HFFc6 (cell line): ENCODE measurements around the gene GRPEL2. TPM values are rescaled to one million over a fixed set of nuclear protein-coding genes. Genes with fewer than 3 reads are reported as not detected.
A peak's percentile ranks its signal among the peaks of the same experiment; 100 is the strongest.

Source experiments
- DNase-seq: peaks from one replicate; pipeline ENCODE4 v3.0.0-alpha.2; 2018
- H3K27ac Mint-ChIP-seq: 2 replicates; pipeline ENCODE4 v1.8.0; 2020; ENCODE audit warnings: mild to moderate bottlenecking, mixed read lengths
- H3K27me3 Mint-ChIP-seq: 2 replicates; pipeline ENCODE4 v1.8.0; 2021; ENCODE audit warnings: mild to moderate bottlenecking, moderate library complexity, mixed read lengths; ENCODE audit not compliant: insufficient read depth
- H3K36me3 Mint-ChIP-seq: 2 replicates; pipeline ENCODE4 v1.8.0; 2021; ENCODE audit warnings: low read depth, mixed read lengths
- H3K4me1 Mint-ChIP-seq: 2 replicates; pipeline ENCODE4 v1.8.0; 2020; ENCODE audit warnings: low read depth, mixed read lengths
- H3K4me3 Mint-ChIP-seq: 2 replicates; pipeline ENCODE4 v1.8.0; 2020; ENCODE audit warnings: mild to moderate bottlenecking, moderate library complexity, mixed read lengths
- H3K9me3 Mint-ChIP-seq: 2 replicates; pipeline ENCODE4 v1.8.0; 2020; ENCODE audit warnings: mild to moderate bottlenecking, mixed read lengths
- total RNA-seq, 6 experiments: library from RNA; stranded (reverse); fragmentation: NEBNext Ultra II Directional; extraction: Animal tissue kit (Norgen Biotek cat#: 25700); gene quantifications; 2 replicates in 1 of 6; 3 replicates in 5 of 6; pipeline ENCODE4 v1.2.3, GENCODE V29; 2021
- TF ChIP-seq, protein P1 (sequence below): fragments of 200-600 bp; sonication (generic); IDR thresholded peaks from 2 replicates; pipeline ENCODE4 v1.5.0; 2021; ENCODE audit warnings: antibody characterized with exemption, mild to moderate bottlenecking

Gene GRPEL2
- total RNA-seq, 6 experiments from 2014 or later: 15.6 to 18.9 (median 17.5) TPM

DNA sequence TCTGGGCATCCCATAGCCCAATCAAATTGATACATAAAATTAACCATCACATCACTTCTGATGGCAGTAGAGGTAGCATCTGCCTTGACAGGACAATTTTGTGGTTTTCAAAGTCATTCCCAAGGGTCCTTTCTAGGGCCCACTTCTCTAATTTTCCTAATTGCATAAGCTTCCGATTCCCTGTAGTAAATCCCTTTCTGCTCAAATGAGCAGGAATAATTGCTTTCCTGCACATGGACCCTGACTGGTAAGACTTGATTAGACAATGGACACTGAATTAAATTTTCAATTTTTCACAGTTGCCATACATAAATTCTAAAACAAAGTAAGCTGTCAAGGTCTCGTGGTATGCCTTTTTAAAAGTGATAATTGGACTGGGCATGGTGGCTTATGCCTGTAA, 55.8 kb downstream of the GRPEL2 start:
- peaks cover 56% of the 10 kb centered on the region for H3K4me1 Mint-ChIP-seq

DNA sequence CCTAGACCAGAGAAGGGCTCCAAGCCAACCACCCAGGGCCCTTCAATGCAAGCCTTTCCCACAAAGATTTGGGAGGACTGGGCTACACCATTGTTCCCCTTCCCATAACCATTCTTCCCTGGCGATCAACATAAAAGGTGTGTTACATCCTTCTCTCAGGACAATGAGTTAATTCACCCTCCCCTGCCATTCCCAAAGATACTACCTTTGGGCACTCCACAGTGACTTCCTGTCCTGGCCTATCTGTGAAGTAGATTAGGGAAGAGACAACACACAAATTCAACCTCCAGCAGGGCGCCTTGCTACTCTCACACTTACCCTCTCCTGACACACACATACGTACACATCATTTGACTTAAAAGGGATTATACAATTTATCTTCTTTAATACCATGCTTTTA, 57.0 kb downstream of the GRPEL2 start:
- Mint-ChIP-seq H3K4me1 (peaks cover 55% of the 10 kb centered on the region), H3K9me3 (no peaks in the 10 kb centered on the region), H3K27ac (peak overlapping the region; percentile 25; the same call in 1 of the 2 replicates), H3K36me3 (peaks cover 4% of the 10 kb centered on the region; the same call in 1 of the 2 replicates), H3K4me3 (no peak overlapping the region), H3K27me3 (no peaks in the 10 kb centered on the region)
- DNase-seq: no peak
- TF ChIP-seq, protein P1, sequence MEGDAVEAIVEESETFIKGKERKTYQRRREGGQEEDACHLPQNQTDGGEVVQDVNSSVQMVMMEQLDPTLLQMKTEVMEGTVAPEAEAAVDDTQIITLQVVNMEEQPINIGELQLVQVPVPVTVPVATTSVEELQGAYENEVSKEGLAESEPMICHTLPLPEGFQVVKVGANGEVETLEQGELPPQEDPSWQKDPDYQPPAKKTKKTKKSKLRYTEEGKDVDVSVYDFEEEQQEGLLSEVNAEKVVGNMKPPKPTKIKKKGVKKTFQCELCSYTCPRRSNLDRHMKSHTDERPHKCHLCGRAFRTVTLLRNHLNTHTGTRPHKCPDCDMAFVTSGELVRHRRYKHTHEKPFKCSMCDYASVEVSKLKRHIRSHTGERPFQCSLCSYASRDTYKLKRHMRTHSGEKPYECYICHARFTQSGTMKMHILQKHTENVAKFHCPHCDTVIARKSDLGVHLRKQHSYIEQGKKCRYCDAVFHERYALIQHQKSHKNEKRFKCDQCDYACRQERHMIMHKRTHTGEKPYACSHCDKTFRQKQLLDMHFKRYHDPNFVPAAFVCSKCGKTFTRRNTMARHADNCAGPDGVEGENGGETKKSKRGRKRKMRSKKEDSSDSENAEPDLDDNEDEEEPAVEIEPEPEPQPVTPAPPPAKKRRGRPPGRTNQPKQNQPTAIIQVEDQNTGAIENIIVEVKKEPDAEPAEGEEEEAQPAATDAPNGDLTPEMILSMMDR: no peak

More for the DNA sequence above, 55.8 kb downstream of the GRPEL2 start:
- H3K9me3 Mint-ChIP-seq: no peaks in the 10 kb centered on the region
- TF ChIP-seq, protein P1: no peak
- H3K27ac Mint-ChIP-seq: no peak overlapping the region
- no peak for DNase-seq
- no peak overlapping the region for H3K4me3 Mint-ChIP-seq
- no peaks in the 10 kb centered on the region for H3K27me3 Mint-ChIP-seq
- H3K36me3 Mint-ChIP-seq: no peaks in the 10 kb centered on the region

Other genes with a start within 250 kb of the GRPEL2 start
- gene ABLIM3, start 204.0 kb upstream of the GRPEL2 start, total RNA-seq: 10 to 100 TPM; 29.3 to 54.1 (median 48.3) TPM
- gene AFAP1L1, start 73.6 kb upstream of the GRPEL2 start, total RNA-seq: 1 to 10 TPM; 3.2 to 7.5 (median 5.4) TPM
- gene PCYOX1L, start 12.5 kb downstream of the GRPEL2 start, total RNA-seq: 10 to 100 TPM in 5 of 6 experiments, 1 to 10 TPM in 1; 9.8 to 13.5 (median 11.0) TPM
- under 1 TPM; 0.50 to 0.85 (median 0.76) TPM for gene IL17B, start 33.8 kb downstream of the GRPEL2 start, total RNA-seq
- gene CSNK1A1, start 205.9 kb downstream of the GRPEL2 start, total RNA-seq: 100 to 1,000 TPM; 266 to 336 (median 310) TPM
- under 1 TPM; 0.31 to 0.81 (median 0.38) TPM for gene ARHGEF37, start 236.0 kb downstream of the GRPEL2 start, total RNA-seq